Nephron progenitor cell (in vitro differentiated cells): ENCODE results near the gene ERBB4.
"Not testable (repeated sequence)": the region's sequence is repeated elsewhere in the genome, so short reads cannot be mapped to it uniquely, and the experiment has no call there.

Source experiments
- DNase-seq: peaks from one replicate; pipeline ENCODE4 v3.0.0; 2021
- H3K27ac Mint-ChIP-seq: 2 replicates; pipeline ENCODE4 v1.8.0; 2021; ENCODE audit warnings: mild to moderate bottlenecking, moderate library complexity, mixed read lengths
- H3K27me3 Mint-ChIP-seq: 2 replicates; pipeline ENCODE4 v1.8.0; 2021; ENCODE audit warnings: mild to moderate bottlenecking, low read depth, mixed read lengths; ENCODE audit not compliant: poor library complexity
- H3K36me3 Mint-ChIP-seq: 2 replicates; pipeline ENCODE4 v1.8.0; 2021; ENCODE audit warnings: low read depth, mixed read lengths
- H3K4me1 Mint-ChIP-seq: 2 replicates; pipeline ENCODE4 v1.8.0; 2021; ENCODE audit warnings: mixed read lengths
- H3K4me3 Mint-ChIP-seq: 2 replicates; pipeline ENCODE4 v1.8.0; 2021; ENCODE audit warnings: mild to moderate bottlenecking, moderate library complexity, mixed read lengths
- H3K9me3 Mint-ChIP-seq: 2 replicates; pipeline ENCODE4 v1.8.0; 2021; ENCODE audit warnings: mild to moderate bottlenecking, moderate library complexity, mixed read lengths
- CTCF ChIP-seq: fragments of 200-600 bp; sonication (generic); IDR thresholded peaks from 2 replicates; pipeline ENCODE4 v1.5.0; 2021; ENCODE audit warnings: antibody characterized with exemption

The ERBB4 gene

DNA sequence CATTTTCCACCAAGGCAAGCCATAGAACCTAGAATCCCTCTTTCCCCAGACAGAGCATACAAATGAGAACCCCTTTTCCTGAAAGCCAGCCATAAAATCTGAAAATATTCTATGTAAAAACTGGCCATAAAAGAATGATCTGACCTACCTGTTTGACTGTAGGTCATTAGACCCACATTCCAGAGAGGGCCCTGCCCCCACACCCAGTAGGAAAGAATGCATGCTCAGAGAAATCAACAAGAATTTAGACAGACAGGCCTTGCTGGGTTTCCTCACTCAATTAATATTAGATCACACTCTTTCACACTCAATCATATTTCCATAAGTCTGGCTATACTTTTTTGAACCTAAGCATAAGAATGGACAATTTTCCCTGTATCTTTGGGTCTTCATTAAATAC lies 929.5 kb downstream of the ERBB4 start:
- H3K27ac Mint-ChIP-seq = no peak overlapping the region
- H3K27me3 Mint-ChIP-seq = peaks cover 3% of the 10 kb centered on the region
- no peaks in the 10 kb centered on the region for H3K36me3 Mint-ChIP-seq
- TF ChIP-seq CTCF = no peak
- peaks cover 6% of the 10 kb centered on the region for H3K4me1 Mint-ChIP-seq
- DNase-seq = no peak
- H3K9me3 Mint-ChIP-seq = no peaks in the 10 kb centered on the region
- no peak overlapping the region for H3K4me3 Mint-ChIP-seq

- DNase-seq = no peak
- no peaks in the 10 kb centered on the region for H3K4me1 Mint-ChIP-seq
- no peaks in the 10 kb centered on the region for H3K27me3 Mint-ChIP-seq
- H3K9me3 Mint-ChIP-seq = no peaks in the 10 kb centered on the region
- no peak overlapping the region for H3K27ac Mint-ChIP-seq
- no peak for TF ChIP-seq CTCF
- no peaks in the 10 kb centered on the region for H3K36me3 Mint-ChIP-seq
- no peak overlapping the region for H3K4me3 Mint-ChIP-seq
These were observed 939.5 kb downstream of the ERBB4 start for GRCh38 chr2:211599146-211599545.

- Mint-ChIP-seq H3K36me3 (no peaks in the 10 kb centered on the region), H3K4me3 (no peak overlapping the region), H3K27me3 (no peaks in the 10 kb centered on the region), H3K4me1 (no peaks in the 10 kb centered on the region), H3K27ac (no peak overlapping the region), H3K9me3 (no peaks in the 10 kb centered on the region)
- no peak for TF ChIP-seq CTCF
- DNase-seq = no peak
These were observed 940.4 kb downstream of the ERBB4 start for GRCh38 chr2:211598238-211598637.

DNA sequence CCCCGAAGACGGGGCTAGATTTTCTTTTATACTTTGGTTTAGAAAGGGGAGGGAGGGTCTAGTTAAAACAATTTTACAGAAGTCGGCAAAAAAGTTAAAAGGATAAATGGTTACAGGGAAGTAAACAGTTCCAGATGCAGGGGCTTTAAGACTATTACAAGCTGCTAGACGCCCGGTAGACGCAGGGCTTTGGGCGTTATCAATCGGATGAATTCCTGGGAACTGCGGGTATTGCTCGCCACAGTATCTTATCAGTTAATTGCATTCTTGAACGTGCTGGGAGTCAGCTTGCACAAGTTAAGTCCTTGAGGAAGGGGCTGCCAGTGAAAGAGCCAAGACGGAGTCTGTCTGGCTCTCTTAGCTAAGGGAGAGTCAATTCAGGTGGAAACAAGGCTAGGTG lies 946.6 kb downstream of the ERBB4 start:
- not testable (repeated sequence) for H3K9me3 Mint-ChIP-seq, DNase-seq, H3K4me1 Mint-ChIP-seq, H3K27me3 Mint-ChIP-seq, H3K4me3 Mint-ChIP-seq, H3K36me3 Mint-ChIP-seq
- H3K27ac Mint-ChIP-seq = peak overlapping the region; percentile 73

DNA sequence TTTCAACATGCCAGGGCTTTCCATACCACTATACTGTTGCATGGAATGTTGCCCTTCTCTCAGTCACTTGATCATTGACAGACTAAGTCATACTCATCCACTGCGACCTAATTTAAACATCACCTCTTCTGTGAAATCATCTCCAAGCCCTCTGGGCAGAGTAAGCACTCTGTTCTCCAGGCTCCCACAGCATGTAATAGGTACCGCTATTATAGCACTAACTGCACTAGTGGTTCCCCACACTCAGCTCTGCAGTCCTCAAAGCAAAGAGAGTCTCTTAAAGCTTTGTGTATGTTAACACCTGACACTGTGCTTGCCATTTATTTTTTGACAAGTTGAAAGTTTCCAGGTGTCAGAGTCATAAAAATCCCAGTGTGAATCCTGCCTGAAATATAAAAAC lies 947.2 kb downstream of the ERBB4 start:
- DNase-seq = no peak
- Mint-ChIP-seq H3K9me3 (no peaks in the 10 kb centered on the region), H3K27me3 (no peaks in the 10 kb centered on the region), H3K4me1 (peaks cover 9% of the 10 kb centered on the region), H3K27ac (no peak overlapping the region), H3K4me3 (no peak overlapping the region), H3K36me3 (no peaks in the 10 kb centered on the region)
- TF ChIP-seq CTCF = no peak

DNA sequence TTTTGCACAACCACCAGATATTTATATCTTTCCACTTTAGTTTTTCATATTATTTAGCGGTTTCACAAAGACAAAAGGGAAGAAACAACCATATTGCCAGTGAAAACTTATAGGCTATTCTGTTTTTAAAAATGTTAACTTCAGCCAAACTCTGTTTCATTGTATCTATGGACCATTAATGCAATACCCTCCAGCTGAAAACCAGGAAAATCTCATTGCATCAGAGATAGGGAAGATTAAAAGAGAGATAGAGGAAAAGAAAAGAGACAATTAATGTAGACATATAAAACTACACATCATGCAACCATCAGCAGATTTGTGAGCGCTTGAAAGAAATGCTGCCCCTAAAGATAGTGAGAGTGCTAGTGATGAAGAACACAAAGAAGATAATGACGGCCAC lies 970.2 kb downstream of the ERBB4 start:
- Mint-ChIP-seq H3K4me3 (no peak overlapping the region), H3K27me3 (no peaks in the 10 kb centered on the region), H3K36me3 (no peaks in the 10 kb centered on the region), H3K4me1 (no peaks in the 10 kb centered on the region), H3K9me3 (no peaks in the 10 kb centered on the region), H3K27ac (no peak overlapping the region)
- TF ChIP-seq CTCF = no peak
- no peak for DNase-seq
